ENCODE results near the gene NT5DC3. TPM values are rescaled to one million over a fixed set of nuclear protein-coding genes. Genes with fewer than 3 reads are reported as not detected.
A peak's percentile ranks its signal among the peaks of the same experiment; 100 is the strongest.

Gene NT5DC3
- total RNA-seq, 4 donors from 2014 or later, result 4.7 to 32.2 (median 5.8) TPM

DNA sequence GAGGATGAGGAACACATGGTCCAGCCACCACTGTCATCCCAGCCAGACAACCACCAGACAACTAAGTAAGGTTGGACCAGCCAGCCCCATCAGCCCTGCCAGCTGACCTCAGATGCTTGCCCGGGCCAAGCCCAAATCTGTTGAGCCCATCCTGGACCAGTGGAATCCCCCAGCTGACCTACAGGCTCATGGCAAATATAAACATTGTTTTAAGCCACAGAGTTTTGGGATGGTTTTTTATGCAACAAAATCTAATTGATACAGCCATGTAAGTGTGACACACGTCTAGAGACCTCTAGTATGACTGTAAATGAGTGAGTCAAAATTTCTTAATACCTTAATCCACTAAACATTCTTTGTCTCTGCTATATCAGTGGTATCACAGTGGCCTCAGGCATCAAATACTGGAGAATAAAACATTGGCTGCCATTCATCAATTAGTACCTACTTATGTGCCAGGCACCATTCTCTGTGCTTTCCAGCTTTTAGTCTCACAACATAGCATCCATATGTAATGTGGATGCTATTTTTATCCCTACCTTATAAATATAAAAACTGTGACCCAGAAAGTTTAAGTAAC lies 24.2 kb upstream of the NT5DC3 start:
- H3K27me3 ChIP-seq, result peaks cover 0 to 5% (median 0%) of the 10 kb centered on the region in 4 donors
- peaks cover 3 to 55% (median 22%) of the 10 kb centered on the region in 3 donors for H3K4me1 ChIP-seq
- no peak for DNase-seq
- intact Hi-C loops (cut with DNase I), result no loop called here
- no peak overlapping the region for H3K4me3 ChIP-seq
- no peaks in the 10 kb centered on the region for H3K9me3 ChIP-seq
- H3K36me3 ChIP-seq, result no peaks in the 10 kb centered on the region
- TF ChIP-seq, protein P1, sequence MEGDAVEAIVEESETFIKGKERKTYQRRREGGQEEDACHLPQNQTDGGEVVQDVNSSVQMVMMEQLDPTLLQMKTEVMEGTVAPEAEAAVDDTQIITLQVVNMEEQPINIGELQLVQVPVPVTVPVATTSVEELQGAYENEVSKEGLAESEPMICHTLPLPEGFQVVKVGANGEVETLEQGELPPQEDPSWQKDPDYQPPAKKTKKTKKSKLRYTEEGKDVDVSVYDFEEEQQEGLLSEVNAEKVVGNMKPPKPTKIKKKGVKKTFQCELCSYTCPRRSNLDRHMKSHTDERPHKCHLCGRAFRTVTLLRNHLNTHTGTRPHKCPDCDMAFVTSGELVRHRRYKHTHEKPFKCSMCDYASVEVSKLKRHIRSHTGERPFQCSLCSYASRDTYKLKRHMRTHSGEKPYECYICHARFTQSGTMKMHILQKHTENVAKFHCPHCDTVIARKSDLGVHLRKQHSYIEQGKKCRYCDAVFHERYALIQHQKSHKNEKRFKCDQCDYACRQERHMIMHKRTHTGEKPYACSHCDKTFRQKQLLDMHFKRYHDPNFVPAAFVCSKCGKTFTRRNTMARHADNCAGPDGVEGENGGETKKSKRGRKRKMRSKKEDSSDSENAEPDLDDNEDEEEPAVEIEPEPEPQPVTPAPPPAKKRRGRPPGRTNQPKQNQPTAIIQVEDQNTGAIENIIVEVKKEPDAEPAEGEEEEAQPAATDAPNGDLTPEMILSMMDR (IDR thresholded peaks at IDR 0.05), result no peak
- TF ChIP-seq POLR2A (IDR thresholded peaks at IDR 0.05), result no peak
- WGBS, 2 donors, result 53 to 73% methylated on average over 2 of the region's 2 CpGs
- H3K27ac ChIP-seq, result peak overlapping the region in 1 of 4 donors; percentile 39

DNA sequence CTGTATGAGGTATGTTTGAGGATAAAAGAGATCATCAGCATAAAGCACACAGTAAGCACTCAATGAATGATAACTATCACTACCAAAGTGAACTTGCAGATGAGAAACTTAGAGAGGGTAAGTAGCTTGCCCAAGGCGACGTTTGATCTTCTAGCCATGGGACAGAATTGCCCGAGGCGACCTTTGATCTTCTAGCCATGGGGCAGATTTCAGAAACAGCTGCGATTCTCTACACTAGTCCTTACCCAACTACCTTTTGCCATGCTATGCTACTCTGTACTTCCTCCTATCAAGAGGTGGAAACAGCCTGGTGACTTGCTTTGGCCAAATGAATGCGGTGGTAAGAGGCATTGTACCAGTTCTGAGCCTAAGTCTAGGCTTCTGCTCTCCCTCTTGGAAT lies 23.7 kb upstream of the NT5DC3 start:
- Histone ChIP-seq H3K4me3 (no peak overlapping the region), H3K4me1 (peaks cover 3 to 60% (median 27%) of the 10 kb centered on the region in 3 donors), H3K9me3 (no peaks in the 10 kb centered on the region), H3K27ac (peak overlapping the region in 1 of 4 donors; percentile 39), H3K27me3 (peaks cover 0 to 5% (median 0%) of the 10 kb centered on the region in 4 donors), H3K36me3 (no peaks in the 10 kb centered on the region)
- TF ChIP-seq, protein P1 (IDR thresholded peaks at IDR 0.05), result no peak
- no peak for TF ChIP-seq POLR2A (IDR thresholded peaks at IDR 0.05)
- 49 to 55% methylated on average over 6 of the region's 6 CpGs for WGBS, 2 donors
- intact Hi-C loops (cut with DNase I), result no loop called here
- DNase-seq, result no peak

DNA sequence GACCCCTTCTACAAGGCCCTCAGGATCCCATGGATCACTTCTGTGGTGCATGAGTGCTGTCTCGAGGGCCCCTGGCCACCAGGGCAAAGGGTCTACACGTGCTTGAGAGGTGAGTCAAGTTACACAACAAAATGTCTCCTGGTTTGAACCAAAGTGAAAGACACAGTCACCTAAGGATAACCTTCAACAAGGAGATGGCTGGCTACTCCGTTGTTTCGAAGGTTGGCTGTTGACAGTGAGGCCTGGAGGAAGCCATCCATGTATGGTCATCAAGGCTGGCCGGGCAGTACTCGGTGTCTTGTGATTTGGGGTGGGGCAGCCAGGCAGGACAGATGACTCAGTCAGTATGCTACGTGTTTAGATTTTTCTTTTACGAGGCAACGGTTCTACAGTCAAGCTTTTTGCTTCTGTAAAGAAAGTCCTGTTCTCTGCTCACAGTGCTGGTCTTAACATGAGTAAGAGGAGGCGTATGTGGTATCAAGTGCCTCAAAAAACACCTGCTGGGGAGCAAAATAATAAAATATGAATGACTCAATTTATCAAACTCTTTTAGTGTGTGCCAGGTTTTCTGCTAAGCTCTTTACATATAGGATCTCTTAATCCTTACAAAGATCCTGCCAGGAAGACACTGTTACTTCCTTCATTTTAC lies 18.0 kb upstream of the NT5DC3 start:
- intact Hi-C loops (cut with DNase I), result no loop called here
- TF ChIP-seq POLR2A (IDR thresholded peaks at IDR 0.05), result peak in 1 of 4 donors; percentile 14
- TF ChIP-seq, protein P1 (IDR thresholded peaks at IDR 0.05), result peak in 1 of 6 experiments; percentile 14
- Histone ChIP-seq H3K36me3 (no peaks in the 10 kb centered on the region), H3K27me3 (no peaks in the 10 kb centered on the region), H3K27ac (peak overlapping the region; percentile 83 to 92 (median 90)), H3K4me1 (peaks cover 3 to 58% (median 32%) of the 10 kb centered on the region in 3 donors), H3K4me3 (no peak overlapping the region), H3K9me3 (no peaks in the 10 kb centered on the region)
- WGBS, 2 donors, result 19 to 28% methylated on average over 9 to 10 of the region's 10 CpGs
- no peak for DNase-seq

DNA sequence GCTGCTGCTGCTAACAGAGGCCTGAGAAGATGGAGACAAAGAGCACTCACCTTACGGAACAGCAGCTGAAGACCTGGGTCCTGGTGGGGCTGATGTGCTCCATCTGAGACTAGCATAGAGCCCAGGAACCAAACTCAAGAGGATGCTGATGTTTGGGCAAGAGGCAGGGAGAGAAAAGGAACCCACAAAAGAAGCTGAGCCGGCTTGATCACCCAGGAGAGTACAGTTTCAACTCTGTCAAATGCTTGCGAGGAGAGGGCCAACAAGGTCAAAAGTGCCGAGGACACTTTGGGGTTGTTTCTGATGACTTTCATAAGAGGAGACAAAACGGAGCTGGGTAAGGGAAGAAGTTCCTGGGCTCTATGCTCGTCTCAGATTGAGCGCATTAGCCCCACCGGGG lies 17.3 kb upstream of the NT5DC3 start:
- TF ChIP-seq, protein P1 (IDR thresholded peaks at IDR 0.05), result no peak
- TF ChIP-seq POLR2A (IDR thresholded peaks at IDR 0.05), result no peak
- Histone ChIP-seq H3K36me3 (no peaks in the 10 kb centered on the region), H3K9me3 (no peaks in the 10 kb centered on the region), H3K4me3 (no peak overlapping the region), H3K27me3 (no peaks in the 10 kb centered on the region), H3K27ac (peak overlapping the region; percentile 83 to 92 (median 90)), H3K4me1 (peaks cover 3 to 50% (median 31%) of the 10 kb centered on the region in 3 donors)
- WGBS, 2 donors, result 91 to 92% methylated on average over 8 of the region's 8 CpGs
- intact Hi-C loops (cut with DNase I), result no loop called here
- DNase-seq, result no peak

DNA sequence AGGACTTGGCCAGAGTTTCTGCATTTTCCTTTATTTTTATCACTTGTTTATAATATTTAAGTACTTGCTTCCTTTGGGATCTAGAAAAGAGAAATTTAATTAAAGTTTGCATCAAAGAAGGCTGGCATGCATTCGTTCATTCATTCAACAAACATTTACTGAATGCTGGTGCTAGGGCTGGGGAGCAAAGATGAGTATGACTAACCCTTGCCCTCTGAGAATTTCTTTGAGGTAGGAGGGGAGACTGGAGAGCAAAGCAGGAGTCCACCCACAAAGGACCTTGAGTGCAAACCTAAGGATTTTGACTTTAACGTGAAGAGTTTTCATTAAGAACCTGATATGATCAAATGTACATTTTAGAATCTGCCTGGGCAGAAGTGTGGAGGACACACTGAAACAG lies 16.1 kb upstream of the NT5DC3 start:
- H3K4me1 ChIP-seq, result peaks cover 3 to 49% (median 31%) of the 10 kb centered on the region in 3 donors
- 66 to 79% methylated on average over 2 of the region's 2 CpGs for WGBS, 2 donors
- TF ChIP-seq, protein P1 (IDR thresholded peaks at IDR 0.05), result no peak
- TF ChIP-seq POLR2A (IDR thresholded peaks at IDR 0.05), result no peak
- H3K27ac ChIP-seq, result no peak overlapping the region
- H3K4me3 ChIP-seq, result no peak overlapping the region
- DNase-seq, result no peak
- no peaks in the 10 kb centered on the region for H3K27me3 ChIP-seq
- no peaks in the 10 kb centered on the region for H3K36me3 ChIP-seq
- H3K9me3 ChIP-seq, result no peaks in the 10 kb centered on the region
- intact Hi-C loops (cut with DNase I), result no loop called here
